MCF 10A (cell line): ENCODE results near the gene EDN1. TPM values are rescaled to one million over a fixed set of nuclear protein-coding genes. Genes with fewer than 3 reads are reported as not detected.
A peak's percentile ranks its signal among the peaks of the same experiment; 100 is the strongest.

Experiments
- BruUV-seq: library from RNA; stranded (reverse); fragments of 400-500 nt; replicated peaks from 2 replicates; lab custom pipeline; 2021; lab: Mats Ljungman, UMichigan
- CTCF ChIA-PET: fragments of 300-600 bp; sonication (Branson Sonifier 250); formaldehyde crosslinking; extraction: SDS; loops from one replicate; lab custom pipeline; 2021; ENCODE audit warnings: antibody characterized with exemption, inconsistent platforms; lab: Yijun Ruan, JAX
- POLR2A ChIA-PET: fragments of 300-600, 350-650 bp; sonication (Branson Sonifier 250); formaldehyde crosslinking; extraction: SDS; loops from one replicate; lab custom pipeline; 2020; ENCODE audit warnings: antibody characterized with exemption, inconsistent platforms; lab: Yijun Ruan, JAX
- DNase-seq: peaks from one replicate; pipeline ENCODE4 v3.0.0-alpha.2; 2018; ENCODE audit not compliant: unreplicated experiment
- H3K27ac Mint-ChIP-seq: one replicate; pipeline ENCODE4 v1.8.0; 2022; ENCODE audit warnings: mild to moderate bottlenecking, low read depth, mixed read lengths; ENCODE audit not compliant: unreplicated experiment
- H3K27me3 Mint-ChIP-seq: one replicate; pipeline ENCODE4 v1.8.0; 2022; ENCODE audit warnings: mixed read lengths; ENCODE audit not compliant: insufficient read depth, unreplicated experiment
- H3K36me3 Mint-ChIP-seq: one replicate; pipeline ENCODE4 v1.8.0; 2022; ENCODE audit warnings: mild to moderate bottlenecking, moderate library complexity, mixed read lengths; ENCODE audit not compliant: insufficient read depth, unreplicated experiment
- H3K4me1 Mint-ChIP-seq: one replicate; pipeline ENCODE4 v1.8.0; 2022; ENCODE audit warnings: mixed read lengths; ENCODE audit not compliant: insufficient read depth, unreplicated experiment
- H3K4me3 Mint-ChIP-seq: one replicate; pipeline ENCODE4 v1.8.0; 2022; ENCODE audit warnings: mild to moderate bottlenecking, moderate library complexity, mixed read lengths; ENCODE audit not compliant: unreplicated experiment
- H3K9me3 Mint-ChIP-seq: one replicate; pipeline ENCODE4 v1.8.0; 2022; ENCODE audit warnings: mixed read lengths; ENCODE audit not compliant: unreplicated experiment
- CTCF ChIP-seq: fragments of 200-600 bp; IDR thresholded peaks from one replicate; pipeline ENCODE4 v1.8.0; 2022; ENCODE audit warnings: antibody characterized with exemption, mild to moderate bottlenecking; ENCODE audit not compliant: unreplicated experiment
- intact Hi-C: fragments of 100-400 bp; cut with micrococcal nuclease; formaldehyde crosslinking; loops from 2 replicates; pipeline ENCODE4 v1.14.1; 2022
- total RNA-seq: library from RNA; stranded (reverse); gene quantifications from 2 replicates; pipeline ENCODE4 v1.2.3, GENCODE V29; 2022

The EDN1 gene
- total RNA-seq, 1 experiment from 2014 or later: 2.7 TPM

- peak overlapping the region; percentile 60 for H3K27ac Mint-ChIP-seq
- POLR2A ChIA-PET: interaction anchor here (0.5 to 21.2 kb wide), 47 partner anchors 9 to 648 kb away, joined by 3 to 371 read pairs (median 5); partner anchors contain the start of gene HIVEP1
- peaks cover 48% of the 10 kb centered on the region for H3K4me1 Mint-ChIP-seq
- intact Hi-C loops: loop anchor here (1.0 to 5.0 kb wide), 5 partner anchors 55 to 704 kb away; no protein-coding TSS in a partner anchor
- H3K9me3 Mint-ChIP-seq: no peaks in the 10 kb centered on the region
- DNase-seq: peak; percentile 83
- peak; percentile 74 for TF ChIP-seq CTCF
- peak overlapping the region; percentile 75 for H3K4me3 Mint-ChIP-seq
- no peaks in the 10 kb centered on the region for H3K27me3 Mint-ChIP-seq
- peaks cover 14% of the 10 kb centered on the region for H3K36me3 Mint-ChIP-seq
- BruUV-seq: no TSS peak
- CTCF ChIA-PET: interaction anchor here (0.5 to 7.3 kb wide), 58 partner anchors 9 to 959 kb away, joined by 3 to 197 read pairs (median 4); no protein-coding TSS in a partner anchor
These were observed 719 bp upstream of the EDN1 start for GRCh38 chr6:12289365-12289919.

- Mint-ChIP-seq H3K9me3 (no peaks in the 10 kb centered on the region), H3K27me3 (no peaks in the 10 kb centered on the region), H3K36me3 (peaks cover 20% of the 10 kb centered on the region), H3K4me1 (peaks cover 66% of the 10 kb centered on the region), H3K27ac (peak overlapping the region; percentile 94), H3K4me3 (peak overlapping the region; percentile 75)
- no TSS peak for BruUV-seq
- POLR2A ChIA-PET: interaction anchor here (0.6 to 21.2 kb wide), 31 partner anchors 10 to 520 kb away, joined by 3 to 371 read pairs (median 6); no protein-coding TSS in a partner anchor
- CTCF ChIA-PET: interaction anchor here (0.6 to 7.3 kb wide), 34 partner anchors 10 to 712 kb away, joined by 3 to 197 read pairs (median 6); no protein-coding TSS in a partner anchor
- peak; percentile 79 for DNase-seq
- no peak for TF ChIP-seq CTCF
- intact Hi-C loops: loop anchor here (2.0 to 5.0 kb wide), 2 partner anchors 20 to 279 kb away; partner anchors contain the start of gene HIVEP1
These were observed 1.1 kb downstream of the EDN1 start for GRCh38 chr6:12291071-12291838.

GRCh38 chr6:12291839-12292604 is 1.9 kb downstream of the EDN1 start:
- Mint-ChIP-seq H3K4me1 (peaks cover 68% of the 10 kb centered on the region), H3K27me3 (no peaks in the 10 kb centered on the region), H3K4me3 (peak overlapping the region; percentile 75), H3K36me3 (peaks cover 25% of the 10 kb centered on the region), H3K9me3 (no peaks in the 10 kb centered on the region), H3K27ac (peak overlapping the region; percentile 94)
- DNase-seq: peak; percentile 62
- BruUV-seq: no TSS peak
- intact Hi-C loops: loop anchor here (1.0 to 5.0 kb wide), 5 partner anchors 19 to 603 kb away; partner anchors contain the start of gene HIVEP1
- ChIA-PET POLR2A (interaction anchor here (0.7 to 21.2 kb wide), 13 partner anchors 9 to 521 kb away, joined by 3 to 371 read pairs (median 19); no protein-coding TSS in a partner anchor), CTCF (interaction anchor here (0.6 to 7.3 kb wide), 23 partner anchors 9 to 706 kb away, joined by 3 to 197 read pairs (median 4); no protein-coding TSS in a partner anchor)
- TF ChIP-seq CTCF: peak; percentile 32
